OCI-LY7 (cell line): ENCODE data around the gene TMEM131L. TPM values are rescaled to one million over a fixed set of nuclear protein-coding genes. Genes with fewer than 3 reads are reported as not detected.
A peak's percentile ranks its signal among the peaks of the same experiment; 100 is the strongest.

Experiments used
- BruUV-seq: library from RNA; stranded (reverse); fragments of 400-500 nt; replicated peaks from 2 replicates; lab custom pipeline; 2021; lab: Mats Ljungman, UMichigan
- CTCF ChIA-PET: fragments of 300-600 bp; sonication (Branson Sonifier 250); formaldehyde crosslinking; loops from one replicate; lab custom pipeline; 2022; ENCODE audit warnings: antibody characterized with exemption; ENCODE audit not compliant: unreplicated experiment; lab: Charles Lee
- POLR2A ChIA-PET: fragments of 300-600 bp; sonication (Branson Sonifier 250); formaldehyde crosslinking; loops from one replicate; lab custom pipeline; 2022; ENCODE audit warnings: antibody characterized with exemption; lab: Charles Lee
- DNase-seq: peaks from one replicate; pipeline ENCODE4 v3.0.0-alpha.2; 2015; ENCODE audit warnings: low spot score
- H2AFZ ChIP-seq: fragments of 200-600 bp; sonication (generic), shearing (Covaris generic); 2 replicates; pipeline ENCODE4 v1.6.1; 2014; ENCODE audit warnings: mild to moderate bottlenecking, antibody characterized with exemption, low read length, moderate library complexity
- H3K27ac ChIP-seq: fragments of 200-600 bp; sonication (generic); 2 replicates; pipeline ENCODE4 v1.5.1; 2014; ENCODE audit warnings: mixed run types, low read depth, mild to moderate bottlenecking, moderate library complexity, low read length, inconsistent platforms; ENCODE audit not compliant: poor library complexity, severe bottlenecking
- H3K36me3 ChIP-seq: fragments of 200-600 bp; sonication (generic); 2 replicates; pipeline ENCODE4 v1.6.1; 2014; ENCODE audit warnings: mild to moderate bottlenecking, antibody characterized with exemption, low read length, moderate library complexity, mixed read lengths; ENCODE audit not compliant: insufficient read depth
- H3K4me1 ChIP-seq: fragments of 200-600 bp; sonication (generic); 2 replicates; pipeline ENCODE4 v1.5.1; 2014; ENCODE audit warnings: mild to moderate bottlenecking, low read length; ENCODE audit not compliant: insufficient read depth, poor library complexity, severe bottlenecking
- H3K4me2 ChIP-seq: fragments of 200-600 bp; sonication (generic); 2 replicates; pipeline ENCODE4 v1.6.1; 2014; ENCODE audit warnings: mild to moderate bottlenecking, low read length
- H3K4me3 ChIP-seq: fragments of 200-600 bp; sonication (generic); 2 replicates; pipeline ENCODE4 v1.5.1; 2014; ENCODE audit warnings: mild to moderate bottlenecking, low read depth, low read length; ENCODE audit not compliant: poor library complexity, severe bottlenecking
- H3K79me2 ChIP-seq: fragments of 200-600 bp; sonication (generic); 2 replicates; pipeline ENCODE4 v1.6.1; 2016; ENCODE audit warnings: low read depth, mild to moderate bottlenecking, low read length, moderate library complexity, mixed read lengths; ENCODE audit not compliant: insufficient read depth
- H3K9me2 ChIP-seq: fragments of 200-600 bp; sonication (generic); 2 replicates; pipeline ENCODE4 v1.6.1; 2016; ENCODE audit warnings: mild to moderate bottlenecking, low read length, mixed read lengths; ENCODE audit not compliant: insufficient read depth
- H3K9me3 ChIP-seq: fragments of 200-600 bp; sonication (generic); 2 replicates; pipeline ENCODE4 v1.6.1; 2014; ENCODE audit warnings: mild to moderate bottlenecking, mixed run types, low read length, mixed read lengths
- H4K20me1 ChIP-seq: fragments of 200-600 bp; sonication (generic); 2 replicates; pipeline ENCODE4 v1.6.1; 2014; ENCODE audit warnings: mild to moderate bottlenecking, antibody characterized with exemption, low read length, moderate library complexity, mixed read lengths; ENCODE audit not compliant: insufficient read depth
- CTCF ChIP-seq: fragments of 200-600 bp; sonication (generic); conservative IDR thresholded peaks from 2 replicates; pipeline ENCODE4 v1.5.1; 2014; ENCODE audit warnings: mild to moderate bottlenecking, antibody characterized with exemption, low read length, moderate library complexity, mixed read lengths
- EZH2phosphoT487 ChIP-seq: fragments of 200-600 bp; sonication (generic); IDR thresholded peaks from 2 replicates; pipeline ENCODE4 v1.6.1; 2018; ENCODE audit warnings: low read depth, borderline replicate concordance, mild to moderate bottlenecking, mixed run types, antibody characterized with exemption, low read length, moderate library complexity, mixed read lengths
- intact Hi-C: fragments of 100-400 bp; cut with micrococcal nuclease; formaldehyde crosslinking; loops from one replicate; pipeline ENCODE4 v1.10.0; 2022; ENCODE audit not compliant: unreplicated experiment
- total RNA-seq, 2 experiments: library from RNA; depleted of rRNA in 1 of 2; stranded (reverse); fragments of >200 nt in 1 of 2; shearing (Covaris generic) in 1 of 2; gene quantifications; 2 replicates each; pipeline ENCODE4 v1.2.3, GENCODE V29; 2014 to 2022

TMEM131L gene
- total RNA-seq, 2 experiments from 2014 or later: 133 to 148 TPM

- Histone ChIP-seq H4K20me1 (peaks cover 43% of the 10 kb centered on the region), H2AFZ (no peak overlapping the region), H3K9me2 (no peaks in the 10 kb centered on the region), H3K4me2 (no peak overlapping the region), H3K27ac (peak overlapping the region; percentile 7), H3K36me3 (peaks cover 98% of the 10 kb centered on the region), H3K4me3 (no peak overlapping the region), H3K4me1 (peaks cover 46% of the 10 kb centered on the region), H3K9me3 (no peaks in the 10 kb centered on the region), H3K79me2 (peaks cover 100% of the 10 kb centered on the region)
- CTCF ChIA-PET: no interaction called here
- TF ChIP-seq EZH2phosphoT487: no peak
- TF ChIP-seq CTCF: no peak
- POLR2A ChIA-PET: interaction anchor here (0.6 to 2.4 kb wide), 10 partner anchors 10 to 168 kb away, joined by 3 to 10 read pairs (median 4); no protein-coding TSS in a partner anchor
- intact Hi-C loops: no loop called here
- BruUV-seq: no TSS peak
- no peak for DNase-seq
Measured at GRCh38 chr4:153514001-153514526, 47.9 kb downstream of the TMEM131L start.

GRCh38 chr4:153514688-153515426 lies 48.7 kb downstream of the TMEM131L start:
- no peak overlapping the region for H3K27ac ChIP-seq
- H3K79me2 ChIP-seq: peaks cover 100% of the 10 kb centered on the region
- H3K9me2 ChIP-seq: no peaks in the 10 kb centered on the region
- POLR2A ChIA-PET: interaction anchor here (0.5 to 2.4 kb wide), 7 partner anchors 9 to 89 kb away, joined by 3 to 10 read pairs (median 4); no protein-coding TSS in a partner anchor
- peaks cover 54% of the 10 kb centered on the region for H3K4me1 ChIP-seq
- DNase-seq: no peak
- intact Hi-C loops: no loop called here
- peaks cover 98% of the 10 kb centered on the region for H3K36me3 ChIP-seq
- TF ChIP-seq CTCF (no peak), EZH2phosphoT487 (no peak)
- H3K4me2 ChIP-seq: no peak overlapping the region
- BruUV-seq: no TSS peak
- H3K4me3 ChIP-seq: no peak overlapping the region
- H2AFZ ChIP-seq: no peak overlapping the region
- CTCF ChIA-PET: no interaction called here
- H4K20me1 ChIP-seq: peaks cover 45% of the 10 kb centered on the region
- H3K9me3 ChIP-seq: no peaks in the 10 kb centered on the region

GRCh38 chr4:153517159-153517558 lies 51.0 kb downstream of the TMEM131L start:
- Histone ChIP-seq H3K36me3 (peaks cover 98% of the 10 kb centered on the region), H3K79me2 (peaks cover 100% of the 10 kb centered on the region), H3K4me1 (peaks cover 72% of the 10 kb centered on the region), H3K9me2 (no peaks in the 10 kb centered on the region), H3K4me2 (no peak overlapping the region), H3K9me3 (no peaks in the 10 kb centered on the region), H2AFZ (no peak overlapping the region), H4K20me1 (peaks cover 46% of the 10 kb centered on the region), H3K27ac (no peak overlapping the region), H3K4me3 (no peak overlapping the region)
- intact Hi-C loops: no loop called here
- no peak for DNase-seq
- TF ChIP-seq EZH2phosphoT487: no peak
- BruUV-seq: no TSS peak
- ChIA-PET CTCF (no interaction called here), POLR2A (interaction anchor here (1.1 to 1.4 kb wide), 2 partner anchors 25 to 27 kb away, joined by 3 to 5 read pairs; no protein-coding TSS in a partner anchor)
